ENCODE results near the gene KDM4B.
"Not testable (repeated sequence)": the region's sequence is repeated elsewhere in the genome, so short reads cannot be mapped to it uniquely, and the experiment has no call there.

The KDM4B gene

GRCh38 chr19:5195587-5195986 lies 226.7 kb downstream of the KDM4B start:
- DNase-seq; in situ Hi-C loops (cut with MboI; ENCODE audit: low pct_unique_long_range_greater_than_20kb, low sequenced_read_pairs): not testable (repeated sequence)

- DNase-seq: no peak
- in situ Hi-C loops (cut with MboI; ENCODE audit: low pct_unique_long_range_greater_than_20kb, low sequenced_read_pairs): no loop called here
Observed at GRCh38 chr19:5196832-5197231, 227.9 kb downstream of the KDM4B start.

GRCh38 chr19:5200844-5201243 lies 231.9 kb downstream of the KDM4B start:
- DNase-seq: no peak
- in situ Hi-C loops (cut with MboI; ENCODE audit: low pct_unique_long_range_greater_than_20kb, low sequenced_read_pairs): no loop called here

DNA sequence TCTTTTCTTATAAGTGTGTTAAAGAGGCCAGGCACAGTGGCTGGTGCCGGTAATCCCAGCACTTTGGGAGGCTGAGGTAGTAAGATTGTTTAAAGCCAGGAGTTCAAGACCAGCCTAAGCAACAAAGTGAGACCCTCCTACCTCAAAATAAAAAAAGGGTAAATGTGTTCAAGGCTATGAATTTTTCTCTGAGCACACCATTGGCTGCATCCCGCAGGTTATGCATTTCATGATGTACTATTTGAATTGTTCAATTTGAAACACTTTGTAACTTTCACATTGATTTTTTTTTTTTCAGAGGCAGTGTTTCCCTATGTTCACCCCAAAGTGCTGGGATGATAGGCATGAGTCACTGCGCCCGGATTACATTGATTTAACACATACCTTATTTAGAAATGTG lies 233.6 kb downstream of the KDM4B start:
- in situ Hi-C loops (cut with MboI; ENCODE audit: low pct_unique_long_range_greater_than_20kb, low sequenced_read_pairs): no loop called here
- DNase-seq: no peak
